ENCODE data around the gene CSTF2T.

GRCh38 chr10:51709324-51709972, 10.1 kb upstream of the CSTF2T start:
- TF ChIP-seq CTCF (conservative IDR thresholded peaks at IDR 0.05; ENCODE audit: low read depth, low read length) (no peak), EZH2 (IDR thresholded peaks at IDR 0.05; ENCODE audit: borderline replicate concordance, low read depth, low read length, poor library complexity, severe bottlenecking) (no peak)

Measured in A673 (cell line).